Tibial nerve (tissue), 3 donors: ENCODE measurements around the gene PAX6.

Experiments
- POLR2A ChIP-seq, 2 donors: fragments of 450-650 bp; IDR thresholded peaks; one replicate each; pipeline ENCODE4 v1.6.1; 2017; ENCODE audit warnings: antibody characterized with exemption in 2 of 2, mild to moderate bottlenecking in 2 of 2, moderate library complexity in 2 of 2
- TF ChIP-seq, protein P1 (sequence below), 5 experiments: fragments of 200-600 bp in 3 of 5; fragments of 450-650 bp in 2 of 5; sonication (generic) in 3 of 5; IDR thresholded peaks; one replicate each; pipeline ENCODE4 v1.5.1; 2016 to 2019; ENCODE audit warnings: antibody characterized with exemption in 5 of 5, mild to moderate bottlenecking in 3 of 5, moderate library complexity in 2 of 5

DNA sequence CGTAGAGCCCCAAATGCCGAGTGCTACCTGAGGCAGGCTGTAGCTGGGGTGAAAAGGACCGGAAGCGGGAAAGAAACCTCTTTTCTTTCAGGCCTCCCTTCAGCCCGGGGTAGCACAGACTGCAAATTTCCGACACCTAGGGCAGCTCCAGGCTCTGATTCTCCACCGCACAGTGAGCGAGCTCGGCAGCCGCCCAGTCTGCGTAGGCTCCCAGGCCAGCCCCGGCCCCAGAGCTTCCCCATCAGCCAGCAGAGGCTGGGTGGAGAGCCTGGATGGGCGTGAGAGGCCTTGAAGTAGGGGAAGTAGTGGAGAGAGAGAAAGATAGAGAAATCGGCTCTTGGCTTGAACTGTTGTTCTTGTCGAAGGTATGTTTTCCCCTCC is 9.3 kb upstream of the PAX6 start:
- no peak for TF ChIP-seq POLR2A (IDR thresholded peaks at IDR 0.05)
- TF ChIP-seq, protein P1, sequence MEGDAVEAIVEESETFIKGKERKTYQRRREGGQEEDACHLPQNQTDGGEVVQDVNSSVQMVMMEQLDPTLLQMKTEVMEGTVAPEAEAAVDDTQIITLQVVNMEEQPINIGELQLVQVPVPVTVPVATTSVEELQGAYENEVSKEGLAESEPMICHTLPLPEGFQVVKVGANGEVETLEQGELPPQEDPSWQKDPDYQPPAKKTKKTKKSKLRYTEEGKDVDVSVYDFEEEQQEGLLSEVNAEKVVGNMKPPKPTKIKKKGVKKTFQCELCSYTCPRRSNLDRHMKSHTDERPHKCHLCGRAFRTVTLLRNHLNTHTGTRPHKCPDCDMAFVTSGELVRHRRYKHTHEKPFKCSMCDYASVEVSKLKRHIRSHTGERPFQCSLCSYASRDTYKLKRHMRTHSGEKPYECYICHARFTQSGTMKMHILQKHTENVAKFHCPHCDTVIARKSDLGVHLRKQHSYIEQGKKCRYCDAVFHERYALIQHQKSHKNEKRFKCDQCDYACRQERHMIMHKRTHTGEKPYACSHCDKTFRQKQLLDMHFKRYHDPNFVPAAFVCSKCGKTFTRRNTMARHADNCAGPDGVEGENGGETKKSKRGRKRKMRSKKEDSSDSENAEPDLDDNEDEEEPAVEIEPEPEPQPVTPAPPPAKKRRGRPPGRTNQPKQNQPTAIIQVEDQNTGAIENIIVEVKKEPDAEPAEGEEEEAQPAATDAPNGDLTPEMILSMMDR (IDR thresholded peaks at IDR 0.05), result no peak
